OCI-LY7 (cell line): ENCODE results near the gene PRAMEF5. TPM values are rescaled to one million over a fixed set of nuclear protein-coding genes. Genes with fewer than 3 reads are reported as not detected.
"Not testable (repeated sequence)": the region's sequence is repeated elsewhere in the genome, so short reads cannot be mapped to it uniquely, and the experiment has no call there.

Experiments used
- BruUV-seq: library from RNA; stranded (reverse); fragments of 400-500 nt; replicated peaks from 2 replicates; lab custom pipeline; 2021; lab: Mats Ljungman, UMichigan
- CTCF ChIA-PET: fragments of 300-600 bp; sonication (Branson Sonifier 250); formaldehyde crosslinking; loops from one replicate; lab custom pipeline; 2022; ENCODE audit warnings: antibody characterized with exemption; ENCODE audit not compliant: unreplicated experiment; lab: Charles Lee
- POLR2A ChIA-PET: fragments of 300-600 bp; sonication (Branson Sonifier 250); formaldehyde crosslinking; loops from one replicate; lab custom pipeline; 2022; ENCODE audit warnings: antibody characterized with exemption; lab: Charles Lee
- DNase-seq: peaks from one replicate; pipeline ENCODE4 v3.0.0-alpha.2; 2015; ENCODE audit warnings: low spot score
- H2AFZ ChIP-seq: fragments of 200-600 bp; sonication (generic), shearing (Covaris generic); 2 replicates; pipeline ENCODE4 v1.6.1; 2014; ENCODE audit warnings: mild to moderate bottlenecking, antibody characterized with exemption, low read length, moderate library complexity
- H3K27ac ChIP-seq: fragments of 200-600 bp; sonication (generic); 2 replicates; pipeline ENCODE4 v1.5.1; 2014; ENCODE audit warnings: mixed run types, low read depth, mild to moderate bottlenecking, moderate library complexity, low read length, inconsistent platforms; ENCODE audit not compliant: poor library complexity, severe bottlenecking
- H3K36me3 ChIP-seq: fragments of 200-600 bp; sonication (generic); 2 replicates; pipeline ENCODE4 v1.6.1; 2014; ENCODE audit warnings: mild to moderate bottlenecking, antibody characterized with exemption, low read length, moderate library complexity, mixed read lengths; ENCODE audit not compliant: insufficient read depth
- H3K4me1 ChIP-seq: fragments of 200-600 bp; sonication (generic); 2 replicates; pipeline ENCODE4 v1.5.1; 2014; ENCODE audit warnings: mild to moderate bottlenecking, low read length; ENCODE audit not compliant: insufficient read depth, poor library complexity, severe bottlenecking
- H3K4me2 ChIP-seq: fragments of 200-600 bp; sonication (generic); 2 replicates; pipeline ENCODE4 v1.6.1; 2014; ENCODE audit warnings: mild to moderate bottlenecking, low read length
- H3K4me3 ChIP-seq: fragments of 200-600 bp; sonication (generic); 2 replicates; pipeline ENCODE4 v1.5.1; 2014; ENCODE audit warnings: mild to moderate bottlenecking, low read depth, low read length; ENCODE audit not compliant: poor library complexity, severe bottlenecking
- H3K79me2 ChIP-seq: fragments of 200-600 bp; sonication (generic); 2 replicates; pipeline ENCODE4 v1.6.1; 2016; ENCODE audit warnings: low read depth, mild to moderate bottlenecking, low read length, moderate library complexity, mixed read lengths; ENCODE audit not compliant: insufficient read depth
- H3K9me2 ChIP-seq: fragments of 200-600 bp; sonication (generic); 2 replicates; pipeline ENCODE4 v1.6.1; 2016; ENCODE audit warnings: mild to moderate bottlenecking, low read length, mixed read lengths; ENCODE audit not compliant: insufficient read depth
- H3K9me3 ChIP-seq: fragments of 200-600 bp; sonication (generic); 2 replicates; pipeline ENCODE4 v1.6.1; 2014; ENCODE audit warnings: mild to moderate bottlenecking, mixed run types, low read length, mixed read lengths
- H4K20me1 ChIP-seq: fragments of 200-600 bp; sonication (generic); 2 replicates; pipeline ENCODE4 v1.6.1; 2014; ENCODE audit warnings: mild to moderate bottlenecking, antibody characterized with exemption, low read length, moderate library complexity, mixed read lengths; ENCODE audit not compliant: insufficient read depth
- intact Hi-C: fragments of 100-400 bp; cut with micrococcal nuclease; formaldehyde crosslinking; loops from one replicate; pipeline ENCODE4 v1.10.0; 2022; ENCODE audit not compliant: unreplicated experiment
- small RNA-seq: library from RNA; depleted of rRNA; stranded (forward); fragments of <200 nt; gene quantifications from one replicate; pipeline ENCODE3, GENCODE V24; 2014
- total RNA-seq, 2 experiments: library from RNA; depleted of rRNA in 1 of 2; stranded (reverse); fragments of >200 nt in 1 of 2; shearing (Covaris generic) in 1 of 2; gene quantifications; 2 replicates each; pipeline ENCODE4 v1.2.3, GENCODE V29; 2014 to 2022

Gene PRAMEF5
- total RNA-seq, 2 experiments from 2014 or later = not detected

DNA sequence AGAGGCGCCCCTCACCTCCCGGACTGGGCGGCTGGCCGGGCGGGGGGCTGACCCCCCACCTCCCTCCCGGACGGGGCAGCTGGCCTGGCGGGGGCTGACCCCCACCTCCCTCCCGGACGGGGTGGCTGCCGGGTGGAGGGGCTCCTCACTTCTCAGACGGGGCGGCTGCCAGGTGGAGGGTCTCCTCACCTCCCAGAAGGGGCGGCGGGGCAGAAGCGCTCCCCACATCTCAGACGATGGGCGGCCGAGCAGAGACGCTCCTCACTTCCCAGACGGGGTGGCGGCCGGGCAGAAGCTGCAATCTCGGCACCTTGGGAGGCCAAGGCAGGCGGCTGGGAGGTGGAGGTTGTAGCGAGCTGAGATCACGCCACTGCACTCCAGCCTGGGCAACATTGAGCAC, 44.7 kb downstream of the PRAMEF5 start:
- intact Hi-C loops, H3K36me3 ChIP-seq, BruUV-seq, H3K79me2 ChIP-seq, H3K9me2 ChIP-seq, DNase-seq, H3K4me2 ChIP-seq, H2AFZ ChIP-seq, H3K9me3 ChIP-seq, H3K4me1 ChIP-seq, H3K4me3 ChIP-seq, H4K20me1 ChIP-seq, POLR2A ChIA-PET, H3K27ac ChIP-seq, CTCF ChIA-PET: not testable (repeated sequence)

GRCh38 chr1:13302197-13302596, 48.2 kb downstream of the PRAMEF5 start:
- BruUV-seq, H3K27ac ChIP-seq, H3K9me3 ChIP-seq, H3K4me1 ChIP-seq, H2AFZ ChIP-seq, DNase-seq, intact Hi-C loops, H3K79me2 ChIP-seq, H3K9me2 ChIP-seq, H4K20me1 ChIP-seq, H3K4me2 ChIP-seq, CTCF ChIA-PET, POLR2A ChIA-PET, H3K36me3 ChIP-seq, H3K4me3 ChIP-seq: not testable (repeated sequence)

DNA sequence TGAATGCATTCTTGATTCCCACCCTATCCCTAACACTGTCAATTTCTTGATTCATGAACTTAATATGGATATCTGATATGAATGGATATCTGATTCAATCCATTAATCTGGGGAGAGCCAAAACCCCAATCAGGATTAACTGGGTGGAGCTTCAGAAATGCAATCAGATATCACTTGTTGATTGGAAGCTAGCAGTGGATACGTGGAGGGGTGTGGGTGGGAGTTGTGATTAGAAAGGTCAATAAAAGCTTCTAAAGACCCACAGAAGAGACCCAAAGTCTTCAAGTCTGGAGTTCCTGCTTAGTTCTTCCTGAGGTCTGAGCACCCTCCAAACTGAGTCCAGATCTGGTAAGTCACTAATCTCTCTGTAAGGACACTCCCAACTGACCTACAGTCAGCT, 49.2 kb downstream of the PRAMEF5 start, which contains the start of gene PRAMEF33:
Gene PRAMEF33, plus strand, starts transcription at position 301 of the 400 bp plus-strand sequence. CDS start 2,416 bp downstream, outside the sequence.
- DNase-seq, BruUV-seq, H3K36me3 ChIP-seq, H4K20me1 ChIP-seq, intact Hi-C loops, H3K4me3 ChIP-seq, CTCF ChIA-PET, H3K9me2 ChIP-seq, H2AFZ ChIP-seq, H3K4me2 ChIP-seq, H3K79me2 ChIP-seq, H3K9me3 ChIP-seq, H3K4me1 ChIP-seq, POLR2A ChIA-PET, H3K27ac ChIP-seq: not testable (repeated sequence)

Small RNA genes lying within 50 kb of the gene (small RNA-seq; reads per million reads assigned to genes)
- not detected for gene RNU6-771P

Other genes starting within 250 kb of the PRAMEF5 start
- gene PRAMEF27, start 197.6 kb upstream of the PRAMEF5 start, total RNA-seq (2014; rRNA removed; shearing (Covaris generic)) = not detected in 2 replicates
- gene PRAMEF27, start 197.6 kb upstream of the PRAMEF5 start, total RNA-seq (2022) = not detected in 2 replicates
- gene HNRNPCL3, start 193.4 kb upstream of the PRAMEF5 start, total RNA-seq (2014; rRNA removed; shearing (Covaris generic)) = not detected in 2 replicates
- gene HNRNPCL3, start 193.4 kb upstream of the PRAMEF5 start, total RNA-seq (2022) = not detected in 2 replicates
- not detected in 2 replicates for gene PRAMEF25, start 183.4 kb upstream of the PRAMEF5 start, total RNA-seq (2014; rRNA removed; shearing (Covaris generic))
- gene PRAMEF25, start 183.4 kb upstream of the PRAMEF5 start, total RNA-seq (2022) = not detected in 2 replicates
- gene HNRNPCL2, start 137.3 kb upstream of the PRAMEF5 start, total RNA-seq (2014; rRNA removed; shearing (Covaris generic)) = not detected in 2 replicates
- gene HNRNPCL2, start 137.3 kb upstream of the PRAMEF5 start, total RNA-seq (2022) = not detected in 2 replicates
- gene PRAMEF26, start 98.2 kb upstream of the PRAMEF5 start, total RNA-seq (2014; rRNA removed; shearing (Covaris generic)) = not detected in 2 replicates
- gene PRAMEF26, start 98.2 kb upstream of the PRAMEF5 start, total RNA-seq (2022) = not detected in 2 replicates
- gene HNRNPCL4, start 88.6 kb upstream of the PRAMEF5 start, total RNA-seq (2014; rRNA removed; shearing (Covaris generic)) = not detected in 2 replicates
- gene HNRNPCL4, start 88.6 kb upstream of the PRAMEF5 start, total RNA-seq (2022) = not detected in 2 replicates
- not detected in 2 replicates for gene PRAMEF9, start 82.3 kb upstream of the PRAMEF5 start, total RNA-seq (2014; rRNA removed; shearing (Covaris generic))
- gene PRAMEF9, start 82.3 kb upstream of the PRAMEF5 start, total RNA-seq (2022) = not detected in 2 replicates
- gene PRAMEF13, start 52.8 kb upstream of the PRAMEF5 start, total RNA-seq (2014; rRNA removed; shearing (Covaris generic)) = not detected in 2 replicates
- not detected in 2 replicates for gene PRAMEF13, start 52.8 kb upstream of the PRAMEF5 start, total RNA-seq (2022)
- not detected in 2 replicates for gene PRAMEF18, start 28.0 kb upstream of the PRAMEF5 start, total RNA-seq (2014; rRNA removed; shearing (Covaris generic))
- gene PRAMEF18, start 28.0 kb upstream of the PRAMEF5 start, total RNA-seq (2022) = not detected in 2 replicates
- gene PRAMEF8, start 30.9 kb downstream of the PRAMEF5 start, total RNA-seq (2014; rRNA removed; shearing (Covaris generic)) = not detected in 2 replicates
- not detected in 2 replicates for gene PRAMEF8, start 30.9 kb downstream of the PRAMEF5 start, total RNA-seq (2022)
- not detected in 2 replicates for gene PRAMEF33, start 49.3 kb downstream of the PRAMEF5 start, total RNA-seq (2014; rRNA removed; shearing (Covaris generic))
- not detected in 2 replicates for gene PRAMEF33, start 49.3 kb downstream of the PRAMEF5 start, total RNA-seq (2022)
- not detected in 2 replicates for gene PRAMEF15, start 61.4 kb downstream of the PRAMEF5 start, total RNA-seq (2014; rRNA removed; shearing (Covaris generic))
- not detected in 2 replicates for gene PRAMEF15, start 61.4 kb downstream of the PRAMEF5 start, total RNA-seq (2022)
- gene PRAMEF14, start 92.9 kb downstream of the PRAMEF5 start, total RNA-seq (2014; rRNA removed; shearing (Covaris generic)) = not detected in 2 replicates
- not detected in 2 replicates for gene PRAMEF14, start 92.9 kb downstream of the PRAMEF5 start, total RNA-seq (2022)
- not detected in 2 replicates for gene PRAMEF19, start 117.7 kb downstream of the PRAMEF5 start, total RNA-seq (2014; rRNA removed; shearing (Covaris generic))
- gene PRAMEF19, start 117.7 kb downstream of the PRAMEF5 start, total RNA-seq (2022) = not detected in 2 replicates
- gene PRAMEF17, start 135.4 kb downstream of the PRAMEF5 start, total RNA-seq (2014; rRNA removed; shearing (Covaris generic)) = not detected in 2 replicates
- gene PRAMEF17, start 135.4 kb downstream of the PRAMEF5 start, total RNA-seq (2022) = not detected in 2 replicates
- gene PRAMEF20, start 156.3 kb downstream of the PRAMEF5 start, total RNA-seq (2014; rRNA removed; shearing (Covaris generic)) = not detected in 2 replicates
- not detected in 2 replicates for gene PRAMEF20, start 156.3 kb downstream of the PRAMEF5 start, total RNA-seq (2022)